Anterior cingulate cortex (tissue), 58 donors: ENCODE data around the gene KCNF1.

Source experiments
- DNase-seq, 58 donors: peaks; one replicate each; lab custom pipeline; 2025; lab: John Stamatoyannopoulos, UW

KCNF1 gene

DNA sequence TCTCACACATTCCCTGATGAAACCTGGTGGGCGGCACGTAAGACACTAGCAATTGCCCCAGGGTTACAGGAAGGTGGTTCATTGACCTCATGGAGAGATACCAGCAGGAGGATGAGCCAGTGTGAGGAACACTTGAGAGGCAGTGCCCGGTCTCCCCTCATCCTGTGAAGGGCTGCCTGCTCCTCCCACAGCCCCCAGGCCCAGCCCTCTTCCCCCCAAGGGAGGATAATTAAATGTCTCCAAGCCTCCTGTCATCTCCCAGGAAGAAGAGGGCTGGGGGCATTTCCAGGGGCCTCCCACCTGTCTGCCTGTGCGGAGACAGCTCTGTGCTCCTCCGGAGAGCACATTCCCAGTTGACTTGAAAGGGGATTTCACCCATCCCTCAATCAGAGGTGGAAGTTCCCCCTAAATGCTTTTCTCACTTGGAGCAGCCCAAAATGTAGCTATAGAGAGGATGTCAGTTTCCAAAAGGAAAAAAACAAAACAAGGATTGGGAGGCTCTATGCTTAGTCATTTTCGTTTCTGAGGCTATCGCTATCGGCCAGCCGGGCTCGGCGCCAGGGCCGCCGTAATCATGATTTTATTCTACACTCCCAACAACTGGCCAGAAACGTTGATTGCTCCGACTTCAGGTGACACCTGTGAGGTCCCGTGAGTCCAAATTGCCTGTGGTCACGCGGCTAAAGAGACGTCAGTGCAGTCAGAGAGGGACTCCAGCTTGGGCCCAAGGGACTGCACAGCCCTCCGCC is 7.1 kb downstream of the KCNF1 start:
- DNase-seq = peak in 6 of 58 donors; percentile 28 to 53 (median 42)

DNA sequence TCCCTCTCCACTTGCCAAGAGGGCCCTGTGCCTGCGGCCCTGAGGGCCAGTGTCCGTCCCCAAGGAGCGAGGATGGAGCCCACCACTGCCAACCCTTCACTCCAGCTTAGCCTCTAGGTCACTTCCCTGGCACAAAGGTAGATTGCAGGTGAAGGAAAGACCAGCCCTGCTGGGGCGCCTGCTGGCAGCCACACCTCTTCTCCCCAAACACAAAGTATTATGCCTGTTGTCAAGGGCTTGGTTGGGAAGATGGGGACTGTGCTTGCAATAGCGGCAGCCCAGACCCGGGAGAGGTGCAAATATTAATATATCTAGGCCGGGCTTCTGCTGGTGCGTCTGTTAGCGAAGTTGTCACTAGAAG is 7.7 kb downstream of the KCNF1 start:
- DNase-seq = no peak

DNA sequence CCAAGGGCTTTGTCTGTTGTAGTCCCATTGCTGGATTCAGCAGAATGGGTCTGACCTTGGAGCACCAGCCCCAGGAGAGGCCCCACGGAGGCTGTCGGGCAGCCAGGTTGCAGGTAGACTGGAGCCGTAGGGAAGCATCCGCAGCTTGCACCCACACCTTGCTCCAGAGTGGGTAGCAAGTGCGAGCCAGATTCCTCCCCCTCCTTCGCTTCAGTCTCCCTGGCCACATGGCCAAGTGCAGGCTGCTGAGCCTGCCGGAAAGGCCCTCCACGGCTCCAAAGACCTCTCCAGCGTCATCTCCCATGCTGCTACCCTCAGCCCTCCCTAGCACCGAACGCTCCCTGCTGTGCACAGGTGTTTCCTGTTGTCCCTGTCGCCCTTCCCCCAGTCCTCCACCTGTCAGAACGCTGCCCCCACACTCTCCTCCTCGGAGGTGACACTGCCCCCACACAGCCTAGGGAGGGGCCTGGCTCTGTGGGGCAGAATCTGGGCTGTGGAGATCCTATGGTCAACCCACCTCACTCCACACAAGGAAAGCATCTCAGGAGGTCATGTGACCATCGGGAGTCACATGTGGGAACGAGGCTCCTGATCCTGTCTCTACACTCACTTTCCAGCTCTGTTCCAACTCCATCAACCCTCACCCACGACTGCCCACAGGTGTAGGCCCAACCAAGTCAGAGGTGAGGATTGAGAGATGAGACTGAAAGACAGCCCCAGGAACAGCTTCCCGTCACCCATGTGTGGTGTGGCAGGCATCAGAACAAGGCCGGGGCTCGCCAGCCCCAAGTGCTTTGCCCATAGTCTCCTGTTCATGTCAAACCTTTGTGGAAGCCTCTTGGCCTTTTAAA is 8.3 kb downstream of the KCNF1 start:
- DNase-seq = peak in 1 of 58 donors; percentile 23

DNA sequence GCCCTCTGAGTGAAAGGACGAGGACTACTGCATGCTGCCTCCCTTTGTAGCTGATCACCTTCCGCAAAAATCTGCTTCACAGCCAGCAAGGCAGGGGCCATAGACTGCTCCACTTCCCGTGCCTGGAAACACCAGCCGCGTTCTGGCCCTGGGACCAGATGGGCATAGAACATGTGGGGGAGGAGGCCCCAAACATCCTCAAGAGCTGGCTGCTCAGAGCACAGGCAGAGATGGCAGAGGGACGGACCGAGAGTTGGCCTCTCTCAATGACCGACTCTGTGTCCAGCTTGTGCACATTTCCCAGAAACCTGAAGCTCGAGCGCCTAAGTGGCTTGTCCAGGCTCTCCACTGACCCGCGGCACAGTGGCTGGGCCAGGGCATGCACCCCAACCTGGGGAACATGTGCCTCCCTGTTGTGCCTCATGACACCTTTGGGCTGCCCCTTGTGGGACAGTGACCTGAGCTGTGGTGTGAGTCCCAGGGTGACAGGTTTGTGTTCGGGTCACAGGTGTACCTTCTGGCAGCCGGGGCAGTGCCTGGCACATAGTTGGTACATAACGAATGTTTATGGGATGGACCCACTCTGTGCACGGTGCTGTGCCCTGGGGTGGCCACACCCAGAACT is 9.1 kb downstream of the KCNF1 start:
- DNase-seq = peak in 4 of 58 donors; percentile 26 to 66 (median 46)

DNA sequence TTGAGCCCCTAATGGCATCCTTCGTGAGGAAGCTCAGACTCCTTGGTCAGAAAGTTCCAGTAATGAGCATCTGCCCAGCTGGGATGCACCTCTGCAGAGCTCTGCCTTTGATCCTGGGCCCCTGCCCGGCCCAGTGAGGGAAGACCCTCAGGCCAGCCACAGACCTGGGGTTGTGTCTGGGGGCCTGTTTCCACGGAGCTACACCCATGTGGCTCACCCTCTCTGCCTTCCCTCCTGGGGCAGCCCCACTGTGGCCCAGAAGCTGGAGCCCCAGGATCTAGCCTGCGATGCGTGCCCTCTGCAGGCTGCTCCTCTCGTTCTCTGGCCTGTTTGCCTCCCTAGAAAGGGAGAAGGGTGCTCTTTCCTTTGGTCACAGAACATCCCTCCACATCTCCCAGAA is 9.8 kb downstream of the KCNF1 start:
- no peak for DNase-seq

DNA sequence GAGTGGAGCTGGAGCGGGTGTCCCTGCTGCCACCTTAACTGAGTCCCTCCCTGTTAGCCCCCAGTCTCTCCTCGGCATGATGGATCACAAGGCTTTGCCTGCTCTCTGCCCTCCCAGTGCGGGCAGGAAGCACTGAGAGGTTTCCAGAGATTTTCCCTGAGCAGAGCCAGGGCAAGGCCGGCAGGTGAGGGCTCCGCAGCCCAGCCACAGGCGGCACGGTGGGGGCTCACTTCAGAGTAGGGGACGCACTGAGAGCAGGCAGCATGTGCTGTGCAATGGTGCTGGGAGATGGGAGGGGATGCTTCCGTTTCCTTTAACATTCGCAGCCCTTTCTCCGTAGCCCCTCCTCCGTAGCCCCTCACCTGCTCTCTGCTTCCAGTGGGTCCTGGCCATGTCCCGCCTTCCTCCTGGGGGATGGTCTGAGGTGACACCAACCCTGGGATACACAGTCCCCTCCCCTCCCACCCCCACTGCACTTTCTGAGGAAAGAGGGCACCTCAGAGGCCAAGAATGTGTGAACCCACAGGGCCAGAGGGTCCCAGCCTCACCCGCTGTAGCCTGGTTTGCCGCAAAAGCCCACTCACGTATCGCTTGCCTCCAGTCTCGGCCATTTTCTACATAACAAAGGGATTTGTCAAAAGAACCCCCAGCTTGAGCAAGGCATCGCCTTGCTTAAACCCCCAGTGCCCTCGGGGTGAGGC is 10.7 kb downstream of the KCNF1 start:
- no peak for DNase-seq

DNA sequence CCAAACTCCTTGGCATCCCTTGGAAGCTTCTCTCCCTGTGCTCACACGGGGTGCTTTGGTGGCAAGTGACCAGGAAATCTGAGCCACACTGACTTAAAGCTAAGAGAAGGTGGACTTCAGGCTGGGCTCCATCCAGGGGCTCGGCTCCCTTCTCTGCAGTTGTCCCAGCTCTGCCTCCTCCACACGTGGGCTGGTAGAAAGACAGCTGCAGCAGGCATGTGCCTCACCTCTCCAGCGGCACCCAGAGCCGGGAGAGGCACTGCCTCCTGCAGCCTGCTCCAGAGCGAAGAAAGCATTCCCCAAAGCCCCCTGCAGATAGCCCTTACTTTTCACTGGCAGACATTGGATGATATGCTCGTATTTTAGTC is 11.3 kb downstream of the KCNF1 start:
- no peak for DNase-seq

DNA sequence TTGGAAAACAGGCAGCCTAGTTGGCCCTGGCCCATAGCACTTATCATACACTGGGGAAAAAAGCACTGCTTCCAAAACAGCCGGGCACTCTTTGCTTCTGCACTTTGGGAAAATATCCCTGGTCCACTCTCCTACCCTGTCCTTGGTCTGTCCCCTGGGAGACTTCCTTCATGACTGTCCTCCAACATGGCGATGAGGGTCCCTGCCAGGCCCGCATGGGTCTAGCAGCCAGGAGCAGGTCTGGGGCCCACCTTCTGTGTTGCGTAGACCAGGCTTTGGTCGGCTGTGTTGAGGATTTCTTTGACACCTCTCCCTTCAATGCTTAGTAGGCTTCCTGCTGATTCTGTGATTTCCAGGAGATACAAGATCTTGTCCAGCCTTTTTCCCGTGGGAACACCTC is 12.2 kb downstream of the KCNF1 start:
- DNase-seq = no peak

DNA sequence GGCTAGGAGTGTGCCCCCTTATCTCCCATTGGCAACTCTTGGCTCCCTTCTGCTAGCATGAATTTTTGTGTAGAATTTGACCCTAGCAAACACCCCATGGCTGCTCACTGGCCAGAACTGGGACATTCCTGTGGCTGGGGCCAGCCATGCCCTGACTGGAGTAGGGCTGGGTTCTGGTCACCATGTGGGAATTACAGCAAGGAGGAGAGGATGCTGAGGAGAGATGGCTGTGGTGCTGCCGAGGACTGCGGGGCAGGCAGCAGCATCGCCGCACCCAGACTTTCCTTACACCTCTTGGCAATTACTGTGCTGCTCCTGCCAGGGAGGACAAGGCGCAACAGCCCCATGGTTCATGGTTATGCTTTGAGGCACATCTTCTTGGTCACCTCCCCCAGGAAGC is 12.7 kb downstream of the KCNF1 start:
- DNase-seq = no peak

DNA sequence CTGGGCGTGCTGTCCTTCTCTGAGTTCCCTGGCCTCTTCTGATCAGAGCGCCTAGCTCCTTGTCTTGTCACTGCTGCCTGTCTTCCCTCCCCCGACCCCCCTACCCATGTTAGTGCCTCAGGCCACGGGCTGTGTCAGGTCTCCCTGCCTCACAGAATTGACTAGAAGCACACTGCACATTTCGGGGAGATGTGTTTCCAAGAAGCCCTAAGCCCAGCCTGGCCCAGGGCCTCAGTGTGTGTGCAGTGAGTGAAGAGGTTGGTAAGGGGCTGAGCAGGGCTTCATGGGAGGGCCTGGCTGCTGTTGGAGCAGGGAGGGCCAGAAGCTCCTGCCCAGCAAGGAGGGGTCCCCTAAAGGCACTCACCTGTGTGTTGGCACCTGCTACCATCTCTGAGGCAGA is 13.1 kb downstream of the KCNF1 start:
- DNase-seq = no peak

DNA sequence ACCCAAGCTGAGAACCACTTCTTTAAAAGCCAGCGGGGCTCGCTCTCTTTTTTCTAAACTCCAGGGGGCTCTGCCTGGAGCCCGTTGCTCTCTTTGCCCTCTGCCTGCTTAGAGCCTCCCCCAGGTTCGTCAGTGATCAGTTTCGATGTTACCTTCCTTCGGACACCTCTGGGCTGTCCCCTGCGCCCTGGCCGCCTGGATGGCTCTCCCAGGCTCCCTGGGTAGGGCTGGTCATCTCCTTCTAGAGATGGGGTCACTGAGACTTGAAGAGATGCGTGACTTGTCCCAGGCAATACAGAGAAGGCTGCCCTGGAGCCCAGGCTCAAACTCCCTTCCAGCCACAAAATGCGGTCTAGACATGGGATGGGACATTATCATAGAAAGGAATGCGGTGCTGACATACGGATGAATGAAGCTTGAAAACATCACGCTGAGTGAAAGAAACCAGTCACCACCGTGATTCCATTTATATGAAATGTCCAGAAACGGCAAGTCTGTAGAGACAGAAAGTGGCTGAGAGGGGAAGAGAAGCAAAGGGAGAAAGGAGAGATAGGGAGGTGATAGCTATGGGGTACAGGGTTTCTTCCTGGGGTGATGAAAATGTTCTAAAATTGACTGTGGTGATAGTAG is 14.6 kb downstream of the KCNF1 start:
- no peak for DNase-seq

DNA sequence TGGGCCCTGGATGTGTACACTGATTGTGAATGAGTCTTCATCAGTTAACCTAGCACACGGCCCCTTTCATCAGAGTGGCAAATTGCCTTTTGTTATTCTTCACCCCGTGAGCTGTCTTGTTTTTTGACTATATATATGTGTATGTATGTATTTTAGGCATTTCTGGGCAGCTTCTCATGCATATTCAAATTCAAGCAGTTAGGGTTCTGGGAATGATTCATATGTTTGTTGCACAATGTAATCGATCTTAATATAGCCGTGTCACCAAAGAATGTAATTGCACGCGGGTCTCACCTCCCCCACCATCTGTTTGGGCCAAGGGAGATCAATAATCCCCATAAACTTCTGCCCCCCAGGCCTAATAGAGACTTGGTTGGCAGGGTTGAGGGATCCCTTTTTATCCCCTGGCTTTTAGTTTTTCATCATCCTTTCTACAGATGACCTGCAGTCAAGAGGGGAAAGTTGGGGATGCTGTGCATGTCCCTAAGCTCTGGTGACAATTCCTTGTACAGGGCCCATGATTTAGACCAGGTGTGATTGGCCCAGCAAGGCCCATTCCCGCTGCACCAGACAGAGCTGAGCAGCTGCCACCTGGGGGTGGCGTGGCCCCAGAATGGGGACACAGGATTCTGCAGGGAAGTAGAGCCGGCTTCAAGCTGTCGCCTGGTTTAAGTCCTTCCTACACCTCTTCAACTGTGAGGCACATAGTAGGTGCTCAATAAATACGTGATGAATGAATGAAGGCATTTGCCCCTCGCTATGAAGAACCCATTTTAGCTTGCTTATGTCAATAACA is 19.2 kb downstream of the KCNF1 start:
- peak in 1 of 58 donors; percentile 25 for DNase-seq

DNA sequence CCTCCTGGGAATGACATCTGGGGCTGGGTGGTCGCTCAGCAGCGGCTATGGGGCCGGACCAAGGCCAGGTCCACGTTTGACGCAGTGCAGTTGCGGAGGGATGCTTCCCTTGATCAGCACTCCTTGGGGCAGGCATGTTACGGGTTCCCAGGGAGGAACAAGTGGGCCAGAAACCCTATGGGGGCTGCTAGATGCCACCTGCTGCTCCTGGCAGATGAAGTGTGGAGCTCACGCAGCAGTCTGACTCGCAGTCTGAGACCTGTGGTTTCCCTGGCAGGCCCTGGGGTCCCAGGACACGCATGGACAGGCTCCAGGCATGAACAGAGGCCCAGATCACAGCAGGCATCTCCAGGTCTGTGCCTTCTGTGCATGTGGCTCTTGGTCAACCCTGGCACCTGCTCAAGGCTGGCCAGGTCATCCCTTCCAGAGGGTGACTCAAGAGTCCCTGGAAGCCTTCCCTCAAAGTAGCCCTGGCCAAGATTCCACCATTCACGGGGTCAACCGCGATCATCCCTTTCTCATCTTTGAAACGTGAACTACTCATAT is 20.0 kb downstream of the KCNF1 start:
- peak in 2 of 58 donors; percentile 27 to 38 for DNase-seq

DNA sequence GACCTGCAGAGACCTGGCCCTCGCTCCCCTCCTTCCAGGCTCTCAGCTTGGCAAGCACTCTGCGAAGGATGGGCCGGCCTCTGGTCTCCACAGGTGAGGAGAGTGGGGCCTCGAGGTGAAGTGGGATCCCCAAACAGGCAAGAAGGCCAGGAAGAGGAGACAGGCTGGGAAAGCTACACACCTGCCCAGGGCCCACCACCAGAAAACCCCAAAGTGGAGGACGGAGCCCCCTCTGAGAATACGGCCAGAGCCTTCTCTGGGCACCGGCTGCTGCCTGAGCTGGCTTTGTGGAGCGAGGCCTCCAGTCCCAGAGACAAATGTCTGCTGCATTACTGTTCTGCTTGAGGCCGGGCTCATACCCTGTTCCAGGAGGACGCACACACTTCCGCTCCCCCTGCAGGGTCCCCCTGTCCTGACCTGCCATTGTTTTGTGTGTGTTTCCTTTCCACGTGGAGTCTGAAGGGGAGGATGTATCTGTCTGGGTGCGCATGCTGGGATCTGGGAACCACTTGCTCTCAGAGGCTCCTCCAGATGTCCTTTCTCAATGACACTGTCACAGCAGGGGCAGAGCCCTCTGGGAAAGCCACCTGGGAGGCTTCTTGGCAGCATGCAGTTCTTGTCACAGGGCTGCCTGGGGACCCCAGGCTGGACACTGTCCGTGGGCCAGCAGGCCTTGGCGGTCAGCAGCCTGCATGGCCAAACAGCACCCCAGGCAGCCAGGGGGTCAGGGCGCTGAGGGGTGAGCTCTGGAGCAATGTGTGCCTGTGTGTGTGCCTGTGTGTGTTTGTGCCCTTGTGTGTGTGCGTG is 20.8 kb downstream of the KCNF1 start:
- no peak for DNase-seq

DNA sequence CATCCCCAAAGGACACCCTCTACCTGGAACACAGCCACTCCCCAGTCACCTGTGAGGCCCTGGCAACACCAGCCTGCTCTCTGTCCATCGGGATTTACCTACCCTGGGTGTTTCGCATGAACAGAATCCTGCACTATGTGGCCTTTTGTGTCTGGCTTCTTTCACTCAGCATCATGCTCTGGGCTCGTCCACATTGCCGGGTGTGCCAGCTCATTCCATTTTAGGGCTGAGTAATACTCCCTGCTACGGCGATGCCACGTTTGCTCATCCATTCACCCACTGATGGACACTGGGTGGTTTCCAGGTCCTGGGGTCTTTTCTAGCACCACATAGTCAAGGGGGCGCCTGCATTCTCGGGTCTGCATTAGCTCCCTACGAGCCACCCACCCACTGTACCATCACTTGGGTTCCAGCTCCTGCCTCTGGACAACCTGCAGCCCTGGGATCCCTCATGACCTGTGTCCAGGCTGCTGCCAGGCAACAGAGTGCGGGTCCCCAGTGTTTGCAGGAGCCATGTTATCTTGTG is 22.0 kb downstream of the KCNF1 start:
- no peak for DNase-seq

DNA sequence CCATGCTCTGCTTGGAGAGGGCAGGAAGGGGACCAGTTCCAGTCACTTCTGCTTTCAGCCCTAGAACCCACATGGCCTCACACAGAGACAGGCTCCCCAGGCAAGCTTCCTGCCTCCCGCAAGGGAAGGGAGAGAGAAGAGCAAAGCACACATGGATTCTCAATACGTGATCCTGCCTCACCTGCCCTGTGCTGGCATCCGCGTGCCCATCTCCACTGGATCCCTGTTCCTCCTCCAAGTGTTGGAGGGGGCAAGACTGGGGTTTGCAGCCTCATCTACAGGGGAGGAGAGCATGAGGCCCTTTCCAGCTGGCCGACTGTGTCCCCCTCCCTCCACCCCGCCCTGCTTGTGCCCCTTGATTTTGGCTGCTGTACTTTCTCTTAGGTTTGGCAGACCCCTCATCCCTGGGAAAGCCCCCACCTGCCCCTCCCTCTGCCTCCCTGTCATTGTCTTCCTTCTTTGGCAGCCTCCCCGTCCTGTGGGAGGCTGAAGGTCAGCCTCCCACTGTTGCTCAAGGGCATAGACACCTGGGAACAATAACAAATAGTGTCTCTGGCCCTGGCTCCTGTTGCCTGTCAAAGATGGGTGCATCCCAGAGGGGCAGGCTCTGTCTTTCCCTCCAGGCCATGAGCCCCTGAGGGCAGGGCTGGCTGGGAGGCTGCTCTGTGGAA is 22.7 kb downstream of the KCNF1 start:
- DNase-seq = no peak

DNA sequence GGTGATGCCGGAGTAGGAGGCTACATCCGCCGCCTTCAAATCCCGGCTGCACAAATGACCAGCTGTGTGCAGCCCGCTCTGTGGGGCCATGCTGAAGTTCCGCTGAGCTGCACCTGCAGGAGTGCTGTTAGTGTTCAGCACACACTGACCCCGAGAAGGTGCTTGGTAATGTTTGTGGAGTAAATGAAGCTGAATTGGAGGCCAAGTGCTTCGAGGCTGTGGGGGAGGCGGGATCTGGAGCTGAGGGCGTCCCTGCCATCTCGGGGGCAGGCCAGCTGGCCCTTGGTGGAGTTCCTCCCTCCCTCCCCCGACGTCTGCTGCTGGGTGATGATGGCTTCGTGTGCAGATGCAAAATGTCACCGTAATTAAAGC is 23.2 kb downstream of the KCNF1 start:
- DNase-seq = no peak
